ENCODE data around the gene IGSF6.

Gene IGSF6

DNA sequence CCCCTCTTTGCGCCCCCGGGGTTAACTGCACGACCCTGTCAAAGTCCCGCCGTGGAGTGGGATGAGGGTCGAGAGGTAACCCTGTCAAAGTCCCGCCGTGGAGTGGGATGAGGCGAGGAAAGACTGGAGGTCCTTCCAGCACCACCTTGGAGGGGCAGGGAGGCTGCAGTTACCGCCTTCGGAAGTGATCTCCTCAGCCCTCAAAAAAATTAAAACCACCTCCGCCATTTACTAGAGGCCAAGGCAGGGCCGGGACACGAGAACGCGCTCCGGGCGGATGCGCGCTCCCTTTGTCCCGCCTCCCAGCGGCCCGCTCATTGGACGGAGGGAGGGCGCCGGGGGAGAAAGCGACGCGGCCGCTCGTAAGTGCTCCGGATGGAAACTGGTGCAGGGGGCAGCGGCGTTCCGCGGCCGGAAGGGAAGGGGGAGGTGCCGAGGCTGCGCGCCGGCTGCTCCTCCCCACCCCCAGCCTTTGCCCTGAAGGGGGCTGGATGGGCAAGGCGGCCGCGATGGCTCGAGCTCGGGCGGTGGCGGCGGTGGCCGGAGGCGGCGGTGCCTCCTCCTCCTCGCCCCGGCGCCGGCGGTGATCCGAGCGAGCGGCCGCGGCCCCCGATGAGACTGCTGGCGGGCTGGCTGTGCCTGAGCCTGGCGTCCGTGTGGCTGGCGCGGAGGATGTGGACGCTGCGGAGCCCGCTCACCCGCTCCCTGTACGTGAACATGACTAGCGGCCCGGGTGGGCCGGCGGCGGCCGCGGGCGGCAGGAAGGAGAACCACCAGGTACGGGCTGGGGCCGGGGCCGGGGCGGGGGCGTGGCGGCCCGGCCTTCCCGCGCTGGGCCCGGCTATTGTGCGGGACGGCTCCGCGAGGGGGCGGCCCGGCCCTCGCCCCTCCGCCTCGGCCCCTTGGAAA, 53.0 kb downstream of the IGSF6 start, which contains the start of gene METTL9 (continued):
- peak; percentile 93 for TF ChIP-seq ZNF561 (tag by site-specific recombination; IDR thresholded peaks at IDR 0.05; ENCODE audit: borderline replicate concordance)
- TF ChIP-seq ZNF274 (IDR thresholded peaks at IDR 0.05; ENCODE audit: low read length) = no peak
- no peak for TF ChIP-seq ZNF274 (tag by site-specific recombination; IDR thresholded peaks at IDR 0.05; ENCODE audit: borderline replicate concordance)
- TF ChIP-seq ZFP69B (tag by site-specific recombination; IDR thresholded peaks at IDR 0.05) = peak; percentile 84
- TF ChIP-seq ZNF677 (tag by site-specific recombination; IDR thresholded peaks at IDR 0.05) = no peak
- no peak for TF ChIP-seq GFI1B (tag by site-specific recombination; IDR thresholded peaks at IDR 0.05)
- TF ChIP-seq ZNF138 (tag by site-specific recombination; IDR thresholded peaks at IDR 0.05; ENCODE audit: borderline replicate concordance) = no peak
- TF ChIP-seq, protein P1, sequence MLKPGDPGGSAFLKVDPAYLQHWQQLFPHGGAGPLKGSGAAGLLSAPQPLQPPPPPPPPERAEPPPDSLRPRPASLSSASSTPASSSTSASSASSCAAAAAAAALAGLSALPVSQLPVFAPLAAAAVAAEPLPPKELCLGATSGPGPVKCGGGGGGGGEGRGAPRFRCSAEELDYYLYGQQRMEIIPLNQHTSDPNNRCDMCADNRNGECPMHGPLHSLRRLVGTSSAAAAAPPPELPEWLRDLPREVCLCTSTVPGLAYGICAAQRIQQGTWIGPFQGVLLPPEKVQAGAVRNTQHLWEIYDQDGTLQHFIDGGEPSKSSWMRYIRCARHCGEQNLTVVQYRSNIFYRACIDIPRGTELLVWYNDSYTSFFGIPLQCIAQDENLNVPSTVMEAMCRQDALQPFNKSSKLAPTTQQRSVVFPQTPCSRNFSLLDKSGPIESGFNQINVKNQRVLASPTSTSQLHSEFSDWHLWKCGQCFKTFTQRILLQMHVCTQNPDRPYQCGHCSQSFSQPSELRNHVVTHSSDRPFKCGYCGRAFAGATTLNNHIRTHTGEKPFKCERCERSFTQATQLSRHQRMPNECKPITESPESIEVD (tag by site-specific recombination; IDR thresholded peaks at IDR 0.05) = no peak
- TF ChIP-seq ZNF629 (tag by site-specific recombination; IDR thresholded peaks at IDR 0.05) = peak; percentile 84
- TF ChIP-seq ZNF114 (tag by site-specific recombination; IDR thresholded peaks at IDR 0.05) = no peak
- no peak for TF ChIP-seq ZNF558 (tag by site-specific recombination; IDR thresholded peaks at IDR 0.05)
- peak; percentile 89 for TF ChIP-seq ZNF610 (tag by site-specific recombination; IDR thresholded peaks at IDR 0.05; ENCODE audit: borderline replicate concordance)
- no peak for TF ChIP-seq ZNF214 (tag by site-specific recombination; IDR thresholded peaks at IDR 0.05; ENCODE audit: borderline replicate concordance)
- peak; percentile 98 for TF ChIP-seq ZXDB (tag by site-specific recombination; IDR thresholded peaks at IDR 0.05)
- no peak for TF ChIP-seq ZNF571 (tag by site-specific recombination; IDR thresholded peaks at IDR 0.05)
- no peak for TF ChIP-seq ZNF621 (tag by site-specific recombination; IDR thresholded peaks at IDR 0.05)
- no peak for TF ChIP-seq BCL11B (tag by site-specific recombination; IDR thresholded peaks at IDR 0.05; ENCODE audit: low read depth)
- TF ChIP-seq, protein P2, sequence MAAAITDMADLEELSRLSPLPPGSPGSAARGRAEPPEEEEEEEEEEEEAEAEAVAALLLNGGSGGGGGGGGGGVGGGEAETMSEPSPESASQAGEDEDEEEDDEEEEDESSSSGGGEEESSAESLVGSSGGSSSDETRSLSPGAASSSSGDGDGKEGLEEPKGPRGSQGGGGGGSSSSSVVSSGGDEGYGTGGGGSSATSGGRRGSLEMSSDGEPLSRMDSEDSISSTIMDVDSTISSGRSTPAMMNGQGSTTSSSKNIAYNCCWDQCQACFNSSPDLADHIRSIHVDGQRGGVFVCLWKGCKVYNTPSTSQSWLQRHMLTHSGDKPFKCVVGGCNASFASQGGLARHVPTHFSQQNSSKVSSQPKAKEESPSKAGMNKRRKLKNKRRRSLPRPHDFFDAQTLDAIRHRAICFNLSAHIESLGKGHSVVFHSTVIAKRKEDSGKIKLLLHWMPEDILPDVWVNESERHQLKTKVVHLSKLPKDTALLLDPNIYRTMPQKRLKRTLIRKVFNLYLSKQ (tag by site-specific recombination; IDR thresholded peaks at IDR 0.05; ENCODE audit: borderline replicate concordance) = no peak
- TF ChIP-seq TRIM28 (IDR thresholded peaks at IDR 0.05; ENCODE audit: borderline replicate concordance, low read length) = no peak; the same call in 1 of the 2 replicates
- TF ChIP-seq KLF10 (tag by site-specific recombination; IDR thresholded peaks at IDR 0.05) = peak; percentile 86
- no peak for TF ChIP-seq MYNN (tag by site-specific recombination; IDR thresholded peaks at IDR 0.05; ENCODE audit: borderline replicate concordance)
- TF ChIP-seq, protein P3, sequence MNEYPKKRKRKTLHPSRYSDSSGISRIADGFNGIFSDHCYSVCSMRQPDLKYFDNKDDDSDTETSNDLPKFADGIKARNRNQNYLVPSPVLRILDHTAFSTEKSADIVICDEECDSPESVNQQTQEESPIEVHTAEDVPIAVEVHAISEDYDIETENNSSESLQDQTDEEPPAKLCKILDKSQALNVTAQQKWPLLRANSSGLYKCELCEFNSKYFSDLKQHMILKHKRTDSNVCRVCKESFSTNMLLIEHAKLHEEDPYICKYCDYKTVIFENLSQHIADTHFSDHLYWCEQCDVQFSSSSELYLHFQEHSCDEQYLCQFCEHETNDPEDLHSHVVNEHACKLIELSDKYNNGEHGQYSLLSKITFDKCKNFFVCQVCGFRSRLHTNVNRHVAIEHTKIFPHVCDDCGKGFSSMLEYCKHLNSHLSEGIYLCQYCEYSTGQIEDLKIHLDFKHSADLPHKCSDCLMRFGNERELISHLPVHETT (tag by site-specific recombination; IDR thresholded peaks at IDR 0.05) = peak; percentile 92
- TF ChIP-seq ZNF341 (tag by site-specific recombination; IDR thresholded peaks at IDR 0.05; ENCODE audit: low read depth) = peak; percentile 88
- no peak for TF ChIP-seq ZNF510 (tag by site-specific recombination; IDR thresholded peaks at IDR 0.05; ENCODE audit: insufficient replicate concordance)
- peak; percentile 99 for TF ChIP-seq KLF16 (tag by site-specific recombination; IDR thresholded peaks at IDR 0.05)
- TF ChIP-seq SP7 (tag by site-specific recombination; IDR thresholded peaks at IDR 0.05) = peak; percentile 95
- TF ChIP-seq, protein P4, sequence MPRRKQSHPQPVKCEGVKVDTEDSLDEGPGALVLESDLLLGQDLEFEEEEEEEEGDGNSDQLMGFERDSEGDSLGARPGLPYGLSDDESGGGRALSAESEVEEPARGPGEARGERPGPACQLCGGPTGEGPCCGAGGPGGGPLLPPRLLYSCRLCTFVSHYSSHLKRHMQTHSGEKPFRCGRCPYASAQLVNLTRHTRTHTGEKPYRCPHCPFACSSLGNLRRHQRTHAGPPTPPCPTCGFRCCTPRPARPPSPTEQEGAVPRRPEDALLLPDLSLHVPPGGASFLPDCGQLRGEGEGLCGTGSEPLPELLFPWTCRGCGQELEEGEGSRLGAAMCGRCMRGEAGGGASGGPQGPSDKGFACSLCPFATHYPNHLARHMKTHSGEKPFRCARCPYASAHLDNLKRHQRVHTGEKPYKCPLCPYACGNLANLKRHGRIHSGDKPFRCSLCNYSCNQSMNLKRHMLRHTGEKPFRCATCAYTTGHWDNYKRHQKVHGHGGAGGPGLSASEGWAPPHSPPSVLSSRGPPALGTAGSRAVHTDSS (tag by site-specific recombination; IDR thresholded peaks at IDR 0.05) = no peak; the same call in 1 of the 2 replicates
- TF ChIP-seq ZNF350 (tag by site-specific recombination; IDR thresholded peaks at IDR 0.05) = peak; percentile 46; the same call in 1 of the 2 replicates
- no peak for TF ChIP-seq ZBTB21 (tag by site-specific recombination; IDR thresholded peaks at IDR 0.05)
- TF ChIP-seq, protein P5, sequence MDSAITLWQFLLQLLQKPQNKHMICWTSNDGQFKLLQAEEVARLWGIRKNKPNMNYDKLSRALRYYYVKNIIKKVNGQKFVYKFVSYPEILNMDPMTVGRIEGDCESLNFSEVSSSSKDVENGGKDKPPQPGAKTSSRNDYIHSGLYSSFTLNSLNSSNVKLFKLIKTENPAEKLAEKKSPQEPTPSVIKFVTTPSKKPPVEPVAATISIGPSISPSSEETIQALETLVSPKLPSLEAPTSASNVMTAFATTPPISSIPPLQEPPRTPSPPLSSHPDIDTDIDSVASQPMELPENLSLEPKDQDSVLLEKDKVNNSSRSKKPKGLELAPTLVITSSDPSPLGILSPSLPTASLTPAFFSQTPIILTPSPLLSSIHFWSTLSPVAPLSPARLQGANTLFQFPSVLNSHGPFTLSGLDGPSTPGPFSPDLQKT (IDR thresholded peaks at IDR 0.05; ENCODE audit: borderline replicate concordance, low read depth, low read length) = no peak
- TF ChIP-seq, protein P6, sequence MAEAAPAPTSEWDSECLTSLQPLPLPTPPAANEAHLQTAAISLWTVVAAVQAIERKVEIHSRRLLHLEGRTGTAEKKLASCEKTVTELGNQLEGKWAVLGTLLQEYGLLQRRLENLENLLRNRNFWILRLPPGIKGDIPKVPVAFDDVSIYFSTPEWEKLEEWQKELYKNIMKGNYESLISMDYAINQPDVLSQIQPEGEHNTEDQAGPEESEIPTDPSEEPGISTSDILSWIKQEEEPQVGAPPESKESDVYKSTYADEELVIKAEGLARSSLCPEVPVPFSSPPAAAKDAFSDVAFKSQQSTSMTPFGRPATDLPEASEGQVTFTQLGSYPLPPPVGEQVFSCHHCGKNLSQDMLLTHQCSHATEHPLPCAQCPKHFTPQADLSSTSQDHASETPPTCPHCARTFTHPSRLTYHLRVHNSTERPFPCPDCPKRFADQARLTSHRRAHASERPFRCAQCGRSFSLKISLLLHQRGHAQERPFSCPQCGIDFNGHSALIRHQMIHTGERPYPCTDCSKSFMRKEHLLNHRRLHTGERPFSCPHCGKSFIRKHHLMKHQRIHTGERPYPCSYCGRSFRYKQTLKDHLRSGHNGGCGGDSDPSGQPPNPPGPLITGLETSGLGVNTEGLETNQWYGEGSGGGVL (tag by site-specific recombination; IDR thresholded peaks at IDR 0.05) = peak; percentile 68

Data from HEK293 (cell line).